ENCODE results near the gene RTL10.
"Not testable (repeated sequence)": the region's sequence is repeated elsewhere in the genome, so short reads cannot be mapped to it uniquely, and the experiment has no call there.

The RTL10 gene

GRCh38 chr22:19842393-19843106 is 12.1 kb downstream of the RTL10 start:
- DNase-seq = no peak

DNA sequence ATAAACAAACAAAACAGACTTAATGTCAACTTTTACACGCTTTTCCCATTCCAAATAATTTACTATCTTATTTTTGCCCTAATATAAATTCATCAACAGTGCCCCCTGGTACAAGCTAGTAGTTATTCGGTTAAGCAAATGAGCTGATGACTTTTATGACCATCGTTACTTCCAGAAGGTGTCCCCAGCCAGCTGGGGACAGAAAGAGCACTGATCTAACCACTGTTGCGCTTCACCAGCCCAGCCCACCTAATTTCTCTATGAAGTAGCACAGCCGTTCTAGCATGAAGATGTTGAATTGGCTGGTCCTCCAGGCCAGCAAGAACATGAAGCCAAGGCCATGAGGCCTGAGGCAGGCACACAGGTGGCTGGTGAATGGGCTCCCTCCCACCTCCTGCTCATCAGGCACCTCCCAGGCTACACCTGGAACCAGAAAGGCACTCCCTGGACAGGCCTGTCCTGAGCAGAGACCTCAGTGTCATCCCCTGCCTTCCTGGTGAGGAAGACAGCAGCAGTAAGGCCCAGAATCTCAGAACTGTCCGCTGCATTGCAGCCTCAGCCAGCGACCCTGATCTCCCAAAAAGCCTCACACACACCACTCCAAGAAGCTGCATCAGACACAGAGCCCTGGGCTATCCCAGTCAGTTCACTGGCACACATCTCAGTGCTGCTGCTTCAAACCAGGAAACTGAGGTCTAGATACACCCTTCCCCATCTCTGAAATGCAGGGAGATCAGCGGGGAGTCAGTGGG is 12.9 kb downstream of the RTL10 start:
- DNase-seq = no peak

GRCh38 chr22:19840955-19841640 is 13.6 kb downstream of the RTL10 start:
- DNase-seq = no peak

- DNase-seq = no peak
Measured at GRCh38 chr22:19840059-19840458, 14.6 kb downstream of the RTL10 start.

- peak; percentile 13 for DNase-seq
Measured at GRCh38 chr22:19837915-19838314, 16.8 kb downstream of the RTL10 start.

GRCh38 chr22:19836512-19836911 is 18.2 kb downstream of the RTL10 start:
- DNase-seq = no peak

GRCh38 chr22:19834599-19834998 is 20.1 kb downstream of the RTL10 start:
- no peak for DNase-seq

DNA sequence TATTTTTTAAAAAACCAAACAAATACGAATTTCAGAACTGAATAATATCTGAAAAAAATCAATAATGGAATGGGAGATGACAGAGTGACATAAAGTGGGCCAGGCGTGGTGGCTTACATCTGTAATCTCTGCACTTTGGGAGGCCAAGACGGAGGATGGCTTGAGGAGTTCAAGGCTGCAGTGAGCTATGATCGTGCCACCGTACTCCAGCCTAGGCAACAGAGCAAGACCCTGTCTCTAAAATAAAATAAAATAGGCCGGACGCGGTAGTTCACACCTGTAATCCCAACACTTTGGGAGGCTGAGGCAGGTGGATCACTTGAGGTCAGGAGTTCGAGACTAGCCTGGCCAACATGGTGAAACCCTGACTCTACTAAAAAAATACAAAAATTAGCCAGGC is 21.3 kb downstream of the RTL10 start:
- not testable (repeated sequence) for DNase-seq

- DNase-seq = peak; percentile 30
Measured at GRCh38 chr22:19832476-19833108, 22.1 kb downstream of the RTL10 start.

- DNase-seq = not testable (repeated sequence)
Measured at GRCh38 chr22:19831979-19832378, 22.7 kb downstream of the RTL10 start.

GRCh38 chr22:19831016-19831415 is 23.7 kb downstream of the RTL10 start:
- no peak for DNase-seq

- no peak for DNase-seq
Measured at GRCh38 chr22:19828035-19828401, 26.7 kb downstream of the RTL10 start.

DNA sequence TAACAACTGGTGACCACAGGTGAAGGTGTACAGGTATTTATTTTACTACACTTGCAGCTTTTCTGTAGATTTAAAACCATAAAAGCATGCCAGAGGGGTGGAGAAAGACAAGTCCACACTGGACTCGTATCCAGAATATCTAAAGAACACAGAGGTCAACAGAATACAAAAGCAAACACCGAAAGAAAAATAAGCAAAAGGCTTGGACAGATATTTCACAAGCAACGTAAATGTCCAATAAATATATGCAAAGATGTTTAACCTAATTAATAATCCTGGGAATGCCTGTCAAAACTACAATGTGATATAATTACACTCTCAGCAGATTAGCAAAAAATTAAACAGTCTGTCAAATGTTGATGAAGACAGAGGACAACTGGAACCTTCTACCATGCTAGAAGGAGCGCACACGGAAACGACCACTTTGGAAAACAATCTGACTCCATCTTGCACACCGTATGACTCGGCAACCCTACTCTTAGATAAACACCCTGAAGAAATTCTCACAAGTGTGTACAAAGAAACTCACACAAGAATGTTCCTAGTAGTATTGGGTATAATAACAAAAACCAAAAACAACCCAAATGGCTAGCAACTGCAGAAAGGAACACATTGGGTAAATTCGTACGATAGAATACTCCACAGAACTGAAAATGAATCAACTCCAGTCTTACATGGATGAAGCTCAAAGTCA is 27.2 kb downstream of the RTL10 start:
- DNase-seq = no peak

GRCh38 chr22:19826619-19826950 is 28.1 kb downstream of the RTL10 start:
- DNase-seq = no peak

DNA sequence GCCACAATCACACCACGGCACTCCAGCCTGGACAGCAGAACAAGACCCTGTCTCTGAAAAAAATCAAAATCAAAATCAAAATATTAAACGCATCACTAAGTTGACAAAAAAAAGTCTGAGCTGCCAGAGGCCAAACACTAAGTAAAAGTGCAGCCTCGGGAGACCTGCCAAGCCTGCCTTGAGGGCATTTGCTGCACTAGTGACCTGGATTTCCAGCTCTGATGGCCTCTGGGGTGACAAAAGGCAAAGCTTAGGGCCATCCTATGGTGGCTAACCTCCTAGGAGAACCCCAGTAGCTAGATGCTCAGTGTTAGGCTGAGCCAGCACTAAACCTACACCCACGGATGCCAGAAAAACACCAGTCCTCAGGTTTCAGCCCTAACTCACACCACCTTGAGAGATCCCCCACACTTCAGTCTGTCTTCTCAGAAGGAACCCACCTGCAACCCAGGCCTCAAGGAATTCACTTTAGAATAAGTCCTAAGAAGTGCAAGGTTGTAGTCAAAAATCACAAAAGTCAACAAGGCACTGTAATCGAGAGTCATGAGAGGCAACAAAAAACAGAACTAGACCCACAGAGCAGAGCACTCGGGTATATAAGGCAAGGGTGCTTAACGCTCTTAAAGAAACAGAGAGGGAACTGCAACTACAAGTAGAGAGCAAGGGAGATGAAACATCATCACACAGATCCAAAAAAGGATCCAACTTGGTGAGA is 28.6 kb downstream of the RTL10 start:
- DNase-seq = peak; percentile 38

DNA sequence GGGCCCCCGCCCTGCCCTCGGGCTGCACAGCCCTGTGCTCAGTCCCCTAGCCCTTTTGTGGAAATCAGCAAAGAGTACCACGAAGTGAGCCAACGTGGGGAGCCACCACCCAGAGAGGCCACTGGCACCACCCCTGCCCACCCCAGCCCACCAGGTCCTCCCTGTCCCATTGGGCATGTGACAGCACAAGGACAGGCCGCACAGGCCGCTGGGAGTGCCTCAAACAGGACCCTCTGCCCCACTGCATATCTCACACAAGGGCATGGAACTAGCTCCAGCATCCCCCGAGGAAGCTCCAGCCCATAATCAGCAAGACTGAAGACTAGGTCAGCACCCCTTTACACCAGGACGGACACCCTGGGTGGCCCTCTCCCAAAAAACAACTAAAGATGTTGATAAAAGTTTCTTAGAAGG is 29.7 kb downstream of the RTL10 start:
- DNase-seq = no peak

DNA sequence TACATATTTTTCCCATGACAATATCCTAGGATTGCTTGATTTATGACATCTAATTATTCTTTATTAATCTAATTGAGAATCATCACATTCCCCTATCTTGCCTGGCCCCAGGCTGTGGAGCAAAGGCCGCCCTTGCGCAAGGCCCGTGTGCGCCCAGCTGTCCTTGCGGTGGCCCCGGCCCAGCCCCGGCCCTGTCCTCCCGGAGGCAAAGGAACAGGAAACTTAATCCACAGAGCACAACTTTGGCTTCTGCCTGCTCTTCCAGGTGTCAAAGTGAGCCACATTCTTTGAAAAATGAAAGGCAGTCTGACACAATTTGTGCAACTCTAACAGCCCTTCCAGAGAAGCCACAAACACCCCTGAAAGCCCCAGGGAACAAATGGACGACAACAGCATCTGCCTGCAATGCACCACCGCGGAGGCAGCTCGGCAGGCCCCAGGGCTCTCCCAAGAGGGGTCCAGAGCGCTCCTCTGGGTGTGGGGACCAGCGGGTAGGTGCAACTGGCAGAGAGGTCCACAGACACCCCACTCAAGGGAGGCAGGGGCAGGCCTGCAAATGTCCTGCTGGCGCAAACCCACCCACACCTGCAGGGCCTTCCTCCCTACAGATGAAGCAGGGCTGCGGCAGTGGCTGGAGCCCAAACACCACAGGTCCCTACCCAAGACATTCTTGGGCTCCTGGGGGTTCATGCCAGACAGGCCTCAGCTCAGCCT is 30.3 kb downstream of the RTL10 start:
- peak; percentile 72 for DNase-seq

DNA sequence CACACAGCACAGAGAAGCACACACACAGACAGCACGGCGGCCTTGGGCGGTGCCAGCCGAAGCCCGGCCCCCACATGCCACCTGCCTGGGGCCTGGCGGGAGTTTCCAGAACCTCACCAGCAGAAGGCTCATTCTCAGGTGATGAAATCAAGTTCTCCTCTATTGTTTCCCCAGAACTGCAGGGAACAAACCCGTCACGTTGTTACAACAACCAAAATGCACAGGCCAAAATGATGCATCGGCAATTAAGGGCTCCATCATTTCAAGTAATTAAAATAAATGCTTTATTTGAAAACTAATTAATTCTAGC is 30.8 kb downstream of the RTL10 start:
- DNase-seq = peak; percentile 17

DNA sequence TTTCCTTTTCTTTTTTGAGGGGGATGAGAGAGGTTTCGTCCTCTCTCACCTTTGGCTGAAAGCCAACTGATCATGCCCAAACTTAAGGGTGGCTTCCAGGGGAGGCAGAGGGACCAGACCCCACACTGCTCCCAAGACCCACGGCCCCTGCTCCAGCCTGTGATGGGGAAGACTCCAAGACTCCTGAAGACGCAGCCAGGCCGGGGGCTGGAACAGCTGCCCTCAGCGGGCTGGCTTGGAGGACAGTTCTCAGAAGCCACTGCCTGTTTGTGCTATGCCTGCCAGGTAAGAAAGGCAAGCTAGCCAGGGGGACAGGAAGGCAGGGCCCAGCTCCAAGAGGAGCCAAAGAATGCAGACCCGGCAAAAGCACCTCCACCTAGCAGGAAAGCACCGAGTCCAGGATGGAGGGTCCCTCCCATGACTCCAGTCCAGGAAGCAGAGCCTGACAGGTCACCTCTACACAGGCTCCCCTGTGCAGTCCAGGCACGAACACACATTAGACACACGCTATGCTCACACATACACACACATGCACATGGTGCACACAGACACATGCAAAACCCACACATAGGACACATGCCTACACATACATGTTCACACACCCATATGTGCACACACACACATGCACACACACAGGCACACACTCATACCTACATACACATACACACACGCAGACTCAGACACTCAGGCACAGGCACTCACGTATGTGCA is 31.3 kb downstream of the RTL10 start:
- DNase-seq = no peak

GRCh38 chr22:19822301-19823117 is 32.2 kb downstream of the RTL10 start:
- DNase-seq = no peak

Measured in MV-4-11 (cell line).